HEK293 (cell line): ENCODE results near the gene ZNF423.

Experiments used
- CTCF ChIA-PET: fragments of 350-600 bp; formaldehyde crosslinking; extraction: SDS; loops from one replicate; lab custom pipeline; 2021; ENCODE audit warnings: antibody characterized with exemption; lab: Yijun Ruan, JAX
- POLR2A ChIA-PET: fragments of 300-600 bp; formaldehyde crosslinking; extraction: SDS; loops from one replicate; lab custom pipeline; 2020; ENCODE audit warnings: antibody characterized with exemption, inconsistent platforms; lab: Yijun Ruan, JAX
- H3K27ac ChIP-seq: fragments of 200-500 bp; sonication (Bioruptor generic); 2 replicates; pipeline ENCODE4 v1.5.1; 2014; ENCODE audit warnings: low read depth, low read length, control low read depth, inconsistent platforms; ENCODE audit errors: extremely low read depth
- H3K36me3 ChIP-seq, 2 experiments: fragments of 200-500 bp in 1 of 2; sonication (Bioruptor generic) in 1 of 2; 1 replicate in 1 of 2; 2 replicates in 1 of 2; pipeline ENCODE4 v1.5.1; 2014 to 2017; ENCODE audit warnings: inconsistent platforms in 2 of 2, low read length in 2 of 2; ENCODE audit not compliant: control insufficient read depth in 2 of 2, insufficient read depth in 1 of 2
- H3K4me1 ChIP-seq: fragments of 200-500 bp; sonication (Bioruptor generic); 2 replicates; pipeline ENCODE4 v1.5.1; 2014; ENCODE audit warnings: mild to moderate bottlenecking, low read length, inconsistent platforms; ENCODE audit not compliant: control insufficient read depth, insufficient read depth
- H3K4me3 ChIP-seq: 2 replicates; pipeline ENCODE4 v1.5.1; 2011; ENCODE audit warnings: low read depth, mild to moderate bottlenecking, control low read depth, low read length, moderate library complexity
- H3K9me3 ChIP-seq: fragments of 200-500 bp; sonication (Bioruptor generic); 2 replicates; pipeline ENCODE4 v1.5.1; 2014; ENCODE audit warnings: low read depth, low read length, inconsistent platforms; ENCODE audit not compliant: control insufficient read depth, insufficient read depth
- ELK4 ChIP-seq: IDR thresholded peaks from 2 replicates; pipeline ENCODE4 v1.6.1; 2011; ENCODE audit warnings: mild to moderate bottlenecking, low read depth, low read length, borderline replicate concordance
- KLF8 ChIP-seq: fragments of 450-650 bp; formaldehyde crosslinking; IDR thresholded peaks from 2 replicates; pipeline ENCODE4 v1.5.1; 2016; ENCODE audit warnings: missing biosample characterization, missing genetic modification characterization
- MYNN ChIP-seq: fragments of 450-650 bp; formaldehyde crosslinking; IDR thresholded peaks from 2 replicates; pipeline ENCODE4 v1.5.1; 2016; ENCODE audit warnings: missing biosample characterization, missing genetic modification characterization, borderline replicate concordance
- PRDM2 ChIP-seq: fragments of 450-650 bp; formaldehyde crosslinking; IDR thresholded peaks from 2 replicates; pipeline ENCODE4 v1.5.1; 2016; ENCODE audit warnings: missing biosample characterization, missing genetic modification characterization, borderline replicate concordance
- PRDM6 ChIP-seq: fragments of 450-650 bp; formaldehyde crosslinking; IDR thresholded peaks from 2 replicates; pipeline ENCODE4 v1.5.1; 2017; ENCODE audit warnings: missing biosample characterization, missing genetic modification characterization
- REPIN1 ChIP-seq: fragments of 450-650 bp; formaldehyde crosslinking; IDR thresholded peaks from 2 replicates; pipeline ENCODE4 v1.5.1; 2017; ENCODE audit warnings: missing biosample characterization, missing genetic modification characterization, low read depth
- SETDB1 ChIP-seq: IDR thresholded peaks from one replicate; pipeline ENCODE4 v1.6.1; 2017; ENCODE audit warnings: mild to moderate bottlenecking, low read length, moderate library complexity, mixed read lengths; ENCODE audit not compliant: insufficient read length
- ZNF121 ChIP-seq: fragments of 450-650 bp; formaldehyde crosslinking; IDR thresholded peaks from 2 replicates; pipeline ENCODE4 v1.5.1; 2016; ENCODE audit warnings: missing biosample characterization, missing genetic modification characterization
- ZNF138 ChIP-seq: fragments of 450-650 bp; formaldehyde crosslinking; IDR thresholded peaks from 2 replicates; pipeline ENCODE4 v1.5.1; 2016; ENCODE audit warnings: missing biosample characterization, missing genetic modification characterization, borderline replicate concordance
- ZNF169 ChIP-seq: fragments of 450-650 bp; formaldehyde crosslinking; IDR thresholded peaks from 2 replicates; pipeline ENCODE4 v1.5.1; 2016; ENCODE audit warnings: missing biosample characterization, missing genetic modification characterization
- ZNF184 ChIP-seq: fragments of 450-650 bp; IDR thresholded peaks from 2 replicates; pipeline ENCODE4 v1.5.1; 2018; ENCODE audit warnings: missing biosample characterization, mild to moderate bottlenecking, missing genetic modification characterization
- ZNF2 ChIP-seq: fragments of 450-650 bp; formaldehyde crosslinking; IDR thresholded peaks from 2 replicates; pipeline ENCODE4 v1.5.1; 2016; ENCODE audit warnings: missing biosample characterization, missing genetic modification characterization
- ZNF223 ChIP-seq: fragments of 450-650 bp; formaldehyde crosslinking; IDR thresholded peaks from 2 replicates; pipeline ENCODE4 v1.5.1; 2016; ENCODE audit warnings: missing biosample characterization, missing genetic modification characterization
- ZNF26 ChIP-seq: fragments of 450-650 bp; formaldehyde crosslinking; IDR thresholded peaks from 2 replicates; pipeline ENCODE4 v1.5.1; 2016; ENCODE audit warnings: missing biosample characterization, missing genetic modification characterization
- ZNF354C ChIP-seq: fragments of 450-650 bp; formaldehyde crosslinking; IDR thresholded peaks from 2 replicates; pipeline ENCODE4 v1.5.1; 2016; ENCODE audit warnings: missing biosample characterization, missing genetic modification characterization, low read depth, borderline replicate concordance
- ZNF366 ChIP-seq: fragments of 450-650 bp; formaldehyde crosslinking; conservative IDR thresholded peaks from 2 replicates; pipeline ENCODE4 v1.5.1; 2016; ENCODE audit warnings: missing biosample characterization, missing genetic modification characterization
- ZNF398 ChIP-seq: fragments of 450-650 bp; formaldehyde crosslinking; IDR thresholded peaks from 2 replicates; pipeline ENCODE4 v1.5.1; 2017; ENCODE audit warnings: missing biosample characterization, missing genetic modification characterization
- ZNF701 ChIP-seq: fragments of 450-650 bp; formaldehyde crosslinking; IDR thresholded peaks from 2 replicates; pipeline ENCODE4 v1.5.1; 2016; ENCODE audit warnings: missing biosample characterization, missing genetic modification characterization
- ZNF785 ChIP-seq: fragments of 450-650 bp; formaldehyde crosslinking; IDR thresholded peaks from 2 replicates; pipeline ENCODE4 v1.5.1; 2016; ENCODE audit warnings: missing biosample characterization, missing genetic modification characterization

The ZNF423 gene

GRCh38 chr16:49737541-49737940, 118.4 kb downstream of the ZNF423 start:
- H3K4me3 ChIP-seq, result no peak overlapping the region
- H3K36me3 ChIP-seq, result no peaks in the 10 kb centered on the region
- ChIA-PET CTCF (no interaction called here), POLR2A (no interaction called here)
- TF ChIP-seq REPIN1 (tag by site-specific recombination) (no peak), ZNF354C (tag by site-specific recombination) (no peak), ZNF785 (tag by site-specific recombination) (no peak), ZNF26 (tag by site-specific recombination) (no peak), SETDB1 (no peak), ZNF2 (tag by site-specific recombination) (no peak), ZNF398 (tag by site-specific recombination) (no peak), ZNF701 (no peak), PRDM6 (no peak), ZNF366 (tag by site-specific recombination) (no peak), ZNF121 (tag by site-specific recombination) (no peak), MYNN (tag by site-specific recombination) (no peak), KLF8 (tag by site-specific recombination) (no peak), ELK4 (no peak), ZNF169 (tag by site-specific recombination) (no peak), ZNF184 (tag by site-specific recombination) (no peak), ZNF223 (tag by site-specific recombination) (no peak), ZNF138 (tag by site-specific recombination) (no peak), PRDM2 (tag by site-specific recombination) (no peak)
- no peak overlapping the region for H3K27ac ChIP-seq
- no peaks in the 10 kb centered on the region for H3K9me3 ChIP-seq
- peaks cover 6% of the 10 kb centered on the region; the same call in 1 of the 2 replicates for H3K4me1 ChIP-seq
